ENCODE measurements around the gene LRBA.
"Not testable (repeated sequence)": the region's sequence is repeated elsewhere in the genome, so short reads cannot be mapped to it uniquely, and the experiment has no call there.

GRCh38 chr4:150957095-150957494, 58.0 kb downstream of the LRBA start:
- TF ChIP-seq CTCF (IDR thresholded peaks at IDR 0.05; ENCODE audit: low read depth, low read length, missing input control); TAF1 (conservative IDR thresholded peaks at IDR 0.05); YY1 (IDR thresholded peaks at IDR 0.05); RAD21 (IDR thresholded peaks at IDR 0.05); ZBTB33 (IDR thresholded peaks at IDR 0.05); SP1 (IDR thresholded peaks at IDR 0.05); MAX (IDR thresholded peaks at IDR 0.05); ATF3 (IDR thresholded peaks at IDR 0.05); HNF4G (IDR thresholded peaks at IDR 0.05); REST (IDR thresholded peaks at IDR 0.05): not testable (repeated sequence)

Measured in liver (tissue), 3 donors.